GM12891 (cell line): ENCODE data around the gene RALGPS1.

Experiments used
- DNase-seq: peaks from one replicate; pipeline ENCODE4 v3.0.0; 2011; ENCODE audit warnings: low spot score; ENCODE audit not compliant: insufficient read length
- FAIRE-seq: peaks from 2 replicates; lab custom pipeline; 2011; peaks lifted over from hg19 to GRCh38; lab: Jason Lieb, UNC
- PAX5 ChIP-seq: IDR thresholded peaks from 2 replicates; pipeline ENCODE4 v1.6.1; 2011; ENCODE audit warnings: low read length, moderate library complexity, mild to moderate bottlenecking; ENCODE audit not compliant: insufficient read depth, severe bottlenecking
- POLR2A ChIP-seq: IDR thresholded peaks from 2 replicates; pipeline ENCODE4 v1.6.1; 2011; ENCODE audit warnings: low read depth, low read length, control low read depth
- POLR2AphosphoS5 ChIP-seq: IDR thresholded peaks from 2 replicates; pipeline ENCODE4 v1.6.1; 2011; ENCODE audit warnings: low read depth, low read length, control low read depth
- POU2F2 ChIP-seq: IDR thresholded peaks from 2 replicates; pipeline ENCODE4 v1.6.1; 2011; ENCODE audit warnings: low read depth, mild to moderate bottlenecking, control low read depth, low read length, moderate library complexity
- SPI1 ChIP-seq: IDR thresholded peaks from 2 replicates; pipeline ENCODE4 v1.6.1; 2011; ENCODE audit warnings: low read depth, low read length, control low read depth
- TAF1 ChIP-seq: IDR thresholded peaks from 2 replicates; pipeline ENCODE4 v1.6.1; 2011; ENCODE audit warnings: low read depth, low read length, control low read depth

The RALGPS1 gene

GRCh38 chr9:127128341-127129072, 213.9 kb downstream of the RALGPS1 start:
- TF ChIP-seq SPI1 (no peak), POU2F2 (no peak), TAF1 (no peak), POLR2AphosphoS5 (no peak), POLR2A (no peak), PAX5 (no peak)
- FAIRE-seq (peak; percentile 52), DNase-seq (no peak)

- FAIRE-seq (no peak), DNase-seq (no peak)
- TF ChIP-seq PAX5, result no peak
- TF ChIP-seq POU2F2, result no peak
- TF ChIP-seq TAF1, result no peak
- TF ChIP-seq SPI1, result no peak
Measured at GRCh38 chr9:127129073-127129717, 214.6 kb downstream of the RALGPS1 start.

GRCh38 chr9:127129718-127130085, 215.1 kb downstream of the RALGPS1 start:
- FAIRE-seq, result no peak
- DNase-seq, result no peak
- TF ChIP-seq TAF1 (no peak), POLR2AphosphoS5 (no peak)

- TF ChIP-seq TAF1, result no peak
- TF ChIP-seq POLR2AphosphoS5, result no peak
- TF ChIP-seq POU2F2, result no peak
- TF ChIP-seq POLR2A, result no peak
- TF ChIP-seq SPI1, result no peak
- TF ChIP-seq PAX5, result no peak
- DNase-seq, result no peak
- FAIRE-seq, result no peak
Measured at GRCh38 chr9:127130235-127130634, 215.7 kb downstream of the RALGPS1 start.

- no peak for DNase-seq
- TF ChIP-seq POLR2AphosphoS5, result no peak
- TF ChIP-seq POU2F2, result no peak
- TF ChIP-seq PAX5, result no peak
- no peak for TF ChIP-seq TAF1
- no peak for TF ChIP-seq SPI1
- TF ChIP-seq POLR2A, result no peak
- no peak for FAIRE-seq
Measured at GRCh38 chr9:127130661-127131538, 216.3 kb downstream of the RALGPS1 start.

- DNase-seq, result no peak
- no peak for FAIRE-seq
- TF ChIP-seq POLR2AphosphoS5 (no peak), TAF1 (no peak), PAX5 (no peak), POLR2A (no peak), SPI1 (no peak), POU2F2 (no peak)
Measured at GRCh38 chr9:127131871-127132270, 217.3 kb downstream of the RALGPS1 start.

- no peak for FAIRE-seq
- no peak for DNase-seq
- TF ChIP-seq SPI1, result no peak
- no peak for TF ChIP-seq TAF1
- TF ChIP-seq PAX5, result no peak
- no peak for TF ChIP-seq POLR2AphosphoS5
- TF ChIP-seq POLR2A, result no peak
- no peak for TF ChIP-seq POU2F2
Measured at GRCh38 chr9:127132375-127132774, 217.8 kb downstream of the RALGPS1 start.

- DNase-seq (no peak), FAIRE-seq (no peak)
- TF ChIP-seq SPI1 (no peak), PAX5 (no peak), TAF1 (no peak)
Measured at GRCh38 chr9:127132921-127133647, 218.5 kb downstream of the RALGPS1 start.

- no peak for DNase-seq
- no peak for FAIRE-seq
- TF ChIP-seq TAF1, result no peak
- no peak for TF ChIP-seq SPI1
- no peak for TF ChIP-seq POLR2A
- TF ChIP-seq PAX5, result no peak
- TF ChIP-seq POLR2AphosphoS5, result no peak
- TF ChIP-seq POU2F2, result no peak
Measured at GRCh38 chr9:127133739-127134167, 219.2 kb downstream of the RALGPS1 start.
